ENCODE measurements around the gene FNBP1.

The FNBP1 gene

DNA sequence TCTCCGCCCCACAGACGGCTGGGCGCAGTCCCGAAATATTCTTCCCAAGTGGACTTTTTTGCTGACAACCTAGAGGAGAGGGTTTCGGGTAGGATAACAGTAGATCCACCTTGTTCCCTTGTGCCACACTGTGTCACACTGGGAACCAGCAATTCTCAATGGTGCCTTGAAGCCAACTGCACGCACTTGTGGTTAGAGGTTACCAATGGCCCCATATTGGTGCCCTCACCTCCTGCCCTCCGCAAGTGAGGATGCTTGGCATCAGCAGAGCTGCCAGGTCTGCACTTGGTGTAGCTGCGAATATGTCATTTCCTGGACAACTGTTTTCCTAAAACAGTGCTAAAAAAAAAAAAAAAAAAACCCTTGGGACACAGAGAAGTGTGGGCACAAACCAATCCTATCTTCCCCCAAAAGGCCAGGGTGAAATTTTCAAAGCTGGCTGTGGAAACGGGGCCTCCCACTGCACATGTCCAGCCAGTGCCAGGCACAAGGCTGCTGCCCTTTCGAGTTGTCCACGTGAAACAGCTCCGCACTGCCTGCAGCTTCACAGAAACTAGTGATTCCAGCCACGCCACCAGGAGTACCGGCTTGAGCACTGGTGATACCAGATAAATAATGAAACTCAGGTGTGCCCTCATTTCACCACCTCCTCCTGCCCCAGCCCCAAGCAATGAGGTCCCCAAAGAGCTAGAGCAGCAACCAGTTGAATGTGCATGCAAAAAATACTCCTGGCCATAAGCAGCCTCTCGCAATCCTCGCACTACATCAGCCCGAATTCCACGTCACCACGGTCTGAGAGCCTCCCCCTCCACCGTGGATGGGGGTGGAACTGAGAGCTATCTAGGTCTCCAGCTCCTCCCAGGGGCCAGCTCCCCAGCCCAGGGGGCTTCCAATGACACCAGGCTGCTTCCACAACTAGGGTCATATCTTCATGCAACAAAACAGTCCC lies 156.5 kb downstream of the FNBP1 start:
- H3K4me3 ChIP-seq (ENCODE audit: low read length) = peak overlapping the region; percentile 84
- no peak for DNase-seq (ENCODE audit: low read depth, low spot score)

DNA sequence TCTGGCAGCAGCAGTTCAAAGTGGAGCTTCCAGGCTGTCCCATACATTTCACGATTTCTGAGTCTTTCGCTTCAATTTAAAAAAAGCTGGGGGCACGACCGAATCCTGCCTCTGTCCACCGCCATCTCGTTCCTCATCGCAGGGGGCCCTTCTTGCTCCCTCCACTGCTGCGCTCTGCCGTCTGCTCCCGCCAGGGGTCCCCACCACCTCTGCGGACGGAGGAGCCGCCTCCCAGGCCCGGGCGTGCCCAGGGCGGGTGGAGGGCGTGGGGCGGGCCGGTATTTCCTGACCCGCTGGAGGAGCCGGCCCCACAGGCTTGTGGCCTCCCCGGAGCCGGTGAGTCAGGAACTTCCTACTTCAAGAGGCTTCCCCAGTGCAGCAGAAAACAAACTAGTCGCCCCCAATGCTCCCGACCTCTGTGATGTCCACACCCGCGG lies 157.3 kb downstream of the FNBP1 start:
- no peak for DNase-seq (ENCODE audit: low read depth, low spot score)
- peak overlapping the region; percentile 84 for H3K4me3 ChIP-seq (ENCODE audit: low read length)

DNA sequence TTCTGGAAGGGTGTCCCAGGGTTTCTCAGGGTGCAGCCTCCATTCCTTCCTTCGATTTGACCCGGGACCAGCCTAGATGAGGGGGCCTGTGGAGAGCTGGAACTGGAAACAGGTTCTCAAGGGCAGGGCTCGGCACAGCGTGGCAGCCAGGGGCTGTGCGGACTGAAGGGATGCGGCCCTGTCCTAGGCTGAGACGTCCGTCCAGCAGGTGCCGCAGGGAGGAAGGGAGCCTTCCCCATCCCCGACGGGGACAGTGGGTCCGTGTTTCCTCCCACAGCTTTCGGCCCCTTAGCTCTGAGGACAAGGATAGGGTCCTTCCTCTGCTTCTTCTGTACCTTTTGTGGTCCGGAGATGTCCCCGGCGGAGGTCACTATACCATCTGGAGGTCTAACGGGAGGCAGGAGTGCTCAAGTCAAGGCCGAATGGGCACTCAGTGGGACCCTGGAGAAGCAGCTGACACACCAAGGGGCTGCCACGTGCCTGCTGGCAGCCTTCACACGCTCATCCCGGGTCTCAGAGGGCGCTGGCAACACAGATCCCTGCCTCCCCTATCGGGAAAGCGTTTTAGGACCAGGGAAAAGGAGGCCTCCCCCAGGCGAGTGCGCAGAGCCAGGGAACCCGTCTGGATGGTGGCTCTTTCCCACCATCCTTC lies 157.8 kb downstream of the FNBP1 start:
- DNase-seq (ENCODE audit: low read depth, low spot score) = no peak
- H3K4me3 ChIP-seq (ENCODE audit: low read length) = peak overlapping the region; percentile 84

DNA sequence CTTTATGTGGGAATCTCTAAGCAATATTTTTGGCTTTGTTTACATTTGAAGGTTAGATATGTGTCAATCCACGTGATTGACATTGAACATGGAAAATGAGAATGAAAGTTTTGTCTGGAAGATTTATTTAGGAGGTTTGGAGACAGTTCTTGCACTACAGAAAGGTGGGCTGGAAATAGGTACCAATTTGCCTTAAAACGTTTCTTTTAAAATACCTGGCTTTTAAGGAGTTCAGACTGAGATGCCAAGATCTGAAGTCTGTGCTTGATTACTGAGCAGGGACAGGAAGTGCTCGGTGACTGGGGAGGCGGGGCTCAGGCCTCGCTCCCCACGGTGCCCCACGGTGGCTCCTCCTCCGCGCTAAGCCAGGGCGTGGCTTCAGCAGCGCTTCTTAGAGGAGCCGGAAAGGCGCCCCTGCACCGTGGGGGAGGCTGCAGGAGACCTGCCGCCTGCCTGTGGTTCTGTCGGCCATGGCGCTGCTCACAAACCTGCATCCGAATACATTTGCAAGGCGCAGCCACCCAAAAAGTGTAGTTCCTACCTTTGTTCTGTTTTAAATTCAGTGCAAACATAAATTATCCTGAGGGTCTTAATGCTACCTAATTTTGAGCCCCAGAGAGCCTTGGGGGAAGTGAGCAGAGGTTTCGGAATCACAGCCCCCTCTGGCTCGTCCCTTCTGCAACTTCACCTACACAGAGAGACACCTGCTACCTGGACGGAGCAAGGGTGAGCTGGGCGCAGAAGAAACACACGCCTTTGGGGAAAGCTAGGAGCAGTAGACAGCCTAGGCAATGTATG lies 158.6 kb downstream of the FNBP1 start:
- DNase-seq (ENCODE audit: low read depth, low spot score) = peak; percentile 95

DNA sequence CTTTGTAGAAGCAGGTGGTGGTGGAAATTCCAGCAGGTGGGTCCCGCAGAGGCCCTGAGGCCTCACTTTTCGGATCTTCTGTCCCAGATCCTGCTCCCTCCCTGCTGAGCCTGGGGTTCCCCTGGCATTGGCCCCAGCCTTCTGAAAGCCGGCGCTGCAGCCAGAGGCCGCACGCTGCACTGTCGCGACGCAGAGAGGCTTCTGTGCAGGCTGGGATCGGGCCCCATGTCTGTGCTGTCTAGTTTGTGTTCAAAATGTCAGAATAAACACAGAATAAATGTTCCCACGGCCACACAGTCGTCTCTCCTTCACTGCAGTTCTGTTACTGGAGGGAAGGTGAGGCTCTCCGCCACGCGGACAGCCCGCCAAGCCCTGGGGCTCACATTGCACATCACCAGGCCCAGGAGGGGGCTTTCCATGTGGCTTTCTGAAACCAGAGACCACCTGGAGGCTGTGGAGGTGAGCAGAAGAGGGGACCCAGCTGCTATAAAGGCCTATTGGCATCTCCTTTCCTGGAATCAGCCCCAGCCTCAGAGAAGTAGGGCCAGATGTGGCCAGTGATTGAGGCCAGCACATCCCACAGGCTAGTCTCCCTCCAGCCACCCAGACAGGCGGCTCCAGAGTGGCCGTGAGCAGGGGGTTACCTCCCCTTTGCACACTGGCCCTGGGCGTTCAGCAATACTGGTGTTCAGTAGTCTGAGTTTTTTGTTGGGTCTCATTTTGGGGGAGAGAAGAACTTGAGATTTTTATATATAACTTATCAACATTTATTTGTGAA lies 161.3 kb downstream of the FNBP1 start:
- DNase-seq (ENCODE audit: low read depth, low spot score) = no peak
- no peak overlapping the region for H3K4me3 ChIP-seq (ENCODE audit: low read length)

More for the DNA sequence above, 158.6 kb downstream of the FNBP1 start:
- peak overlapping the region; percentile 84 for H3K4me3 ChIP-seq (ENCODE audit: low read length)

DNA sequence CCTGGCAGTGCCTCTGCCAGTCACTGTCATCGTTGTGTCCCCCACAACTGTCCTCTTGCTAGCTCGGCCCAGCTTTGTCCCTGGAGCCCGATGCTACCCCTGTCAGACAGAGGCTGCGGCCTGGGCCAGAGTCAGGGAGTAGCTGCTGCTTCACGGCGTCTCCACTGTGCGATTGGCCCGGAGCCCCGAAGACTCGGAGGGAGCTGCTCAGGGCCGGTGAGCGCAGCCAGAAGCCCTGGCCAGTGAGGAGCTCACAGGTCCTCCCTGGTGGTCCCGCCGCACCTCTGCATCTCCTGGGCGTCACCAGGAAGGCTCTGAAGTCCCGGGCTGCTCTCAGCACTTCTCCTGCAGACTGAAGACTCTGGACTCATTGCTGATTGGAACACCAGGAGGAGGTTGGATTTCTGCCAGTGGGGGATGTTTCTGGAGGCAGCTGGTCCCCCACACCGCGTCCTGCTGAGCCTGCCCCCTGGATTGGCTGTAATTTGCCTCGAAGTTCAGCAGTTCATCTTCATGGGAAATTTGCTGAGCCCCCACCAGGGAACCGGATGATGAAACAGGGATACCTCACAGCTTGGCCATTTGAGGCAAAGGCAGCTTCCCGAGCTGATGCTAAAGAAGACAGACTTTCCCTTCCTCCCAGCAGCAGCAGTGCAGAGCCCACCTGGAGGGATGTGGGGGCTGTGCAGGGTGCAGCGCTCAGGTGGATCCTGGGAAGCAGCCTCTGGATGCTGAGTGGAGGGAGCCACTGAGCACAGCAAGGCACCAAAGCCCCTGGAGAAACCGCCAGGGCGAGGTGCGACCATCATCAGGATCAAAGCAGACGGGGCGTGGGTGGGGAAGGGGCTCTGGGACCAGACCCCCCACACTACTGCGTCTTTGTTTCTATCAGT lies 162.1 kb downstream of the FNBP1 start:
- DNase-seq (ENCODE audit: low read depth, low spot score) = no peak
- H3K4me3 ChIP-seq (ENCODE audit: low read length) = no peak overlapping the region

DNA sequence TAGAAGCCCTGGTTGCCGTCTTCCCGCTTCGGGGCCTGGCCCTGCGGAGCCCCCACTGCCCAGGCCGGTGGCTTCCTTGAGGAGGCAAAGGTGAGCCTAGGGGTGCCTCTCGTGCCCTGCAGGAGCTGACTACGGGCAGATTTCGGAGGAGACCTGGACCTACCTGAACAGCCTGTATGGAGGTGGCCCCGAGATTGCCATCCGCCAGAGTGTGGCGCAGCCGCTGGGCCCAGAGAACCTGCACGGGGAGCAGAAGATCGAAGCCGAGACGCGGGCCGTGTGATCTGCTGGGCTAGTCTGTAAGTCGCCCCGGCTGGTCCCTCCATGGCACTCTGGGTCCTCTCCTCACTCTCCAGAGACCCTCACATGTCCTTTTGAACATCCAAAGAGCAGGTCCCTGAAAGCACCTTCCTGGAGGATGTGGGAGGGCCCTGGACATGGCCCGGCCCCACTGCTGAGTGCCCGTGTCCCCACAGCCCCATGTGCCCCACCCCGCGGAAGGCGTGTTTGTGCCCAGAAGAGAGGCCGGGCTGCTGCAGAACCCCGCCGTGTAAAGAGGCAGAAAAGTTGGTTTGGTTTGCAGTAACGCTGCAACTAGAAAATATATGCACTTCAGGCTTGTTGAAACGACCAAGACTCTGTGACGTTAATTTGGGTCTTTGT lies 162.9 kb downstream of the FNBP1 start:
- no peak for DNase-seq (ENCODE audit: low read depth, low spot score)
- H3K4me3 ChIP-seq (ENCODE audit: low read length) = no peak overlapping the region

DNA sequence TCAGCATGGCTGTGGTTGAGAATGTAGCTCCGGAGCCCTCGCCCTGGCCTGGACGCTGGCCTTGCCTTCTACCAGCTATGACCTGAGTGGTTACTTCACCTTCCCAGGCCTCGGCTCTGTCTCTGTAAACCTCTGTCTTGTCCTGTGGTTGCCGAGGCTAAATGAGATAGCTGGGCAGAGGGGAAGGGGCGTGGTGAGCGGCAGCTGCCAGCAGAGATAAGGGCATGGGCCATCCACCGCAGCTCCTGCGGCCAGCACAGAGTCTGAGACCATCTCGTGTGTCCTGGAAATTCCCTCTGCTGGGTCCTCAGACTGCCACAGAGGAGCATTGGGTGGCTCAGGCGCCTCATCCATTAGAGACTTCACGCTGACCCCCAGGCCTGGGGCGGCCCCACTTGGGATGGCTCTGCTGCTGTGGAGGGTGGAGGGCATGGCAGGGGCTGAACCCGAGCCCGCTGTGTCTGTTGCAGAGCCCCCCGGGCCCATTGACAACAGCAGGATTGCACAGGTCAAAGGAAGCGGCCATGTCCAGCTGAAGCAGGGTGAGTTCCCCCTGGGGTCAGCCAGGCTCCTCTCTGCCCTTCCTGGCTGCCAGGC lies 163.8 kb downstream of the FNBP1 start:
- DNase-seq (ENCODE audit: low read depth, low spot score) = no peak
- H3K4me3 ChIP-seq (ENCODE audit: low read length) = no peak overlapping the region

DNA sequence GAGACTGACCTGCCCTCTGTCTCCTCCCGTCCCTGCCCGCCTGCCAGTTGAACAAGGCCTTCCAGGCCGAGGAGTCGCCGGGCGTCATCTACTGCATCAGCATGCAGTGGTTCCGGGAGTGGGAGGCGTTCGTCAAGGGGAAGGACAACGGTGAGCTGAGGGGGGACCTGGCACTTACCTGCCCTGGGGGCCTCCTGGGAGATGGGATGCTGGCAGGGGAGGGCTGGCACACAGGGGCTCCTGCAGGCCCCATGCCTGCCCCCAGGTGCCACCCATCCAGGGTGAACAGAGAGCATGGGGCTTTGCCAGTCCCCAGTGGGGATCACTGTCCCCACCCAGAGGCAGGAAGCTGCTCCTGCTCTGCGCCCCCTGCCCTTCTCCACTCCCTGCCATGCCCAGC lies 164.7 kb downstream of the FNBP1 start:
- no peak overlapping the region for H3K4me3 ChIP-seq (ENCODE audit: low read length)
- no peak for DNase-seq (ENCODE audit: low read depth, low spot score)

DNA sequence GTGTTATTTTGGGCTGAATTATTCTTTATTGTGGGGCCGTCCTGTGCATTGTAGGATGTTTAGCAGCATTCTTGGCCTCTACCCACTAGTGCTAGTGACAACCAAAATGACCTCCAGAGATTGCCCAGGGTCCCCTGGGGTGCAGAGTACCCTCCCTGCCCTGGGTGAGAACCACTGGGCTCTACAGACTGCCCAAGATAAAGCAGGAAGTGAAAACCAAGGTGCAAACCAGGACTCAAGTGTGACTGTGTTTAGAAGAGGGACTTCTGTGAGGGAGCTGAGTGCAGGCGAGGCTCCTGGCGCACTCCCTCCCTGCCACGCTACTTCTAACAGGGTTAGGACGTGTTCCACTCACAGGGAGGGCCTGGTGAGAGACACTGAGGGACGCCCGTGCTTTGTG lies 166.2 kb downstream of the FNBP1 start:
- no peak overlapping the region for H3K4me3 ChIP-seq (ENCODE audit: low read length)
- DNase-seq (ENCODE audit: low read depth, low spot score) = no peak

DNA sequence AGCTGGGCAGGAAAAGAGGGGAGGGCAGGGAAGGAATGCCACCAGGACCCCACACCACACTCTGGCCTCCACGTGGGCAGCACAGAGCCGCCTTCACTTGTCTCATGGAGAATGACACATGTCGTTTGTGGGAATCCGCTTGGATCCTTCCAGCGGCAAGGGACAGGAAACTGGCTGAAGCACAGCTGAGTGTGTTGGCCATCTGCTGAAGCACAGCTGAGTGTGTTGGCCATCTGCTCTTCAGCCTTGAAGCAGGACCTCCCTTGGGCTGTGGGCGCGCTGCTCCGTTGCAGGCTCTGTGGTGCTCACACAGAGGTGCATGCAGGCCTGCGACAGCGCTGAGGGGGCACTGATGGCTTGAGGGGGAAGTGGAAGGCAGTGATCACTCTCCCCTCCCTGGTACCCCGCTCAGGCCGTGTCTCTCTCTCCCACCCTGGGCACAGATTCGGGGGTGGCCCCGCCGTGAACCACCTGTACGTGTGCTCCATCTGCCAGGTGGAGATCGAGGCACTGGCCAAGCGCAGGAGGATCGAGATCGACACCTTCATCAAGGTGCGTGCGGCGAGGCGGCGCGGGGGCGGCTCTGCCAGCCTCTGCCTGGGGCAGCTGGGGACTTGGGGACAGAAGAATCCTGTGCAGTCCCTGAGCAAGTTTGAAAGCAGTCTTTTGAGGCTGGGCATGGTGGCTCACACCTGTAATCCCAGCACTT lies 167.1 kb downstream of the FNBP1 start:
- DNase-seq (ENCODE audit: low read depth, low spot score) = no peak
- H3K4me3 ChIP-seq (ENCODE audit: low read length) = no peak overlapping the region

DNA sequence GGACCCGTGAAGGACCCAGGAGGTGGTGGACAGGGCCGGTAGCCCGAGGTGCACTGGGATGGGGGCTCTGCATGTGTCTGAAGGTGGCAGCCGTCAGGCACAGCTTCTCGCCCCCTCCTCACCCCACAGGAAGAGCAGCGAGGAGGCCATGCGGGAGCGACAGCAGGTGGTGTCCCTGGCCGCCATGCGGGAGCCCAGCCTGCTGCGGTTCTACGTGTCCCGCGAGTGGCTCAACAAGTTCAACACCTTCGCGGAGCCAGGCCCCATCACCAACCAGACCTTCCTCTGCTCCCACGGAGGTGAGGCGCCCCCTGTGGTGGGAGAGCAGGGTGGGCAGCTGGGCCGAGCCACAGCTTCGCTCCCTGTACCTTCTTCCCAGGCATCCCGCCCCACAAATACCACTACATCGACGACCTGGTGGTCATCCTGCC lies 167.8 kb downstream of the FNBP1 start:
- DNase-seq (ENCODE audit: low read depth, low spot score) = no peak
- H3K4me3 ChIP-seq (ENCODE audit: low read length) = no peak overlapping the region

DNA sequence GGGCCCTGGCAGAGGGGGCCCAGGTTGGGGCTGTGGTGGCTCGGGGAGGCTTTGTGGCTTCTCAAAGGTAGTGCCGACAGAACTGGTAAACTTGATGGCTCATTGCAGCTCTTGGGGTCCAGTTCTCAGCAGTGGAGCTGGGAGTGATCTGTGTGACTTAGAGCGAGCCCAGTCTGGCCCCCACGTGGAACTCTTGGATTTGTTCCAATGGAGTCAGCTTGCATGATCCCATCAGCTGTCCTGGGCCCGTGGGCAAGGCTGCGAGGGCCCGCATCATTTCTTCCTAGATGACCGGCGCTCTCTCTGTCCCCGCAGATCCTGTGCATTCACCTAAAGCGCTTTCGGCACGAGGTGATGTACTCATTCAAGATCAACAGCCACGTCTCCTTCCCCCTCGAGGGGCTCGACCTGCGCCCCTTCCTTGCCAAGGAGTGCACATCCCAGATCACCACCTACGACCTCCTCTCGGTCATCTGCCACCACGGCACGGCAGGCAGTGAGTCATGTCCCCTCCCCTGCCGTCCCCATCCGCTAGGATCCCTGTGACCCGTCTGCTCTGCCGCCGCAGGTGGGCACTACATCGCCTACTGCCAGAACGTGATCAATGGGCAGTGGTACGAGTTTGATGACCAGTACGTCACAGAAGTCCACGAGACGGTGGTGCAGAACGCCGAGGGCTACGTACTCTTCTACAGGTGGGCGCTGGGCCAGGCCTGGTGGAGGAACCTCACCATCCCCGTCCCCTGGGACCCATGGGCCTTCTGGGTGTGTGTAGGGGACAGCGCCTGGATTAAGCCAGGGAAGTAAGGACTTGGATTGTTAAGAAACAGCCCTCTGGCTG lies 168.5 kb downstream of the FNBP1 start:
- no peak overlapping the region for H3K4me3 ChIP-seq (ENCODE audit: low read length)
- DNase-seq (ENCODE audit: low read depth, low spot score) = no peak

DNA sequence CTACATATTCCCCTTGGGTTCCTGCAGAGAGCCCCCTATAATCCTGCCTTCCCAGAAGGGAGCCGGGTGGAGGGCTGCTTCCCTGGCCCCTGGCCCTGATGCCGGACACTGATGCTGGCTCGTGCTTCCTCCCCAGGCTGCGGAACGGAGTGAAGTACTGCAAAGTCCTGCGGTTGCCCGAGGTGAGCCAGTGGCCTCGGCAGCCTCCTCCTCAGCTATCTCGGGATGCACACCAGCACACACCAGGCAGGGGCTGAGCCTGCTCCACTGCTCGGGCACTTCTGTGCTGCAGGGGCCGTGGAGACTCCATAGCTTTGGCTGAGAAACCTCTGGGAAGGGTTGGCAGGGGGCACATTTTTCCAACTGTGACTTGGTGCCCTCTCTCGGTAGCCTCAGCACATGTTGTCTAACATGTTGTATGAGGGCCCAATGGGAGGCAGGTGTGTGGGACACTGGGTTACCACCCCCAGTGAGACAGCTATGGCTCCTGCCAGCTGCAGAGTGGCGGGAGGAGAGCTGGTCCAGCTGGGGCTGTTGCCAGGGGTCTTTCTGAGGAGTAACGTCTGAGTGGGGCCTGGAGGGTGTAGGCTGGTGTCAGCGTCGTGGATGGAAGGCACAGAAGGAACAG lies 169.3 kb downstream of the FNBP1 start:
- H3K4me3 ChIP-seq (ENCODE audit: low read length) = no peak overlapping the region
- no peak for DNase-seq (ENCODE audit: low read depth, low spot score)

DNA sequence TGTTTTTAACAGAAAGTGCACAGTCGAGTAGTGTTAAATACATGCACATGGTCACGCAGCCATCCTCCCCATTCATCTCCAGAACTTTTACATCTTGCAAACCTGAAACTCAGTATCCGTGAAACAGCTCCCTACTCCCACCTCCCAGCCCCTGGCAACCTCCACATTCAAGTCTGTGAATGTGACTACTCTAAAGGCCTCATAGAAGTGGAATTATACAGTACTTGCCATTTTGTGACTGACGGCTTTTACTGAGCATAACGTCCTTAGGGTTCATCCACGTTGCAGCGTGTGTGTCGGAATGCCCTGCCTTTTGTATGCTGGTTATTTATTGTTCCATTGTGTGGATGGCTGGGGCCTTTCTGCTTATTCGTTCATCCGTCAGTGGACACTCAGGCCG lies 171.9 kb downstream of the FNBP1 start:
- no peak for DNase-seq (ENCODE audit: low read depth, low spot score)

More for the DNA sequence above, 171.9 kb downstream of the FNBP1 start:
- H3K4me3 ChIP-seq (ENCODE audit: low read length) = no peak overlapping the region

Data from Jurkat, Clone E6-1 (cell line).